ENCODE results near the gene PCDHA10.
"Not testable (repeated sequence)": the region's sequence is repeated elsewhere in the genome, so short reads cannot be mapped to it uniquely, and the experiment has no call there.

PCDHA10 gene, protein sequence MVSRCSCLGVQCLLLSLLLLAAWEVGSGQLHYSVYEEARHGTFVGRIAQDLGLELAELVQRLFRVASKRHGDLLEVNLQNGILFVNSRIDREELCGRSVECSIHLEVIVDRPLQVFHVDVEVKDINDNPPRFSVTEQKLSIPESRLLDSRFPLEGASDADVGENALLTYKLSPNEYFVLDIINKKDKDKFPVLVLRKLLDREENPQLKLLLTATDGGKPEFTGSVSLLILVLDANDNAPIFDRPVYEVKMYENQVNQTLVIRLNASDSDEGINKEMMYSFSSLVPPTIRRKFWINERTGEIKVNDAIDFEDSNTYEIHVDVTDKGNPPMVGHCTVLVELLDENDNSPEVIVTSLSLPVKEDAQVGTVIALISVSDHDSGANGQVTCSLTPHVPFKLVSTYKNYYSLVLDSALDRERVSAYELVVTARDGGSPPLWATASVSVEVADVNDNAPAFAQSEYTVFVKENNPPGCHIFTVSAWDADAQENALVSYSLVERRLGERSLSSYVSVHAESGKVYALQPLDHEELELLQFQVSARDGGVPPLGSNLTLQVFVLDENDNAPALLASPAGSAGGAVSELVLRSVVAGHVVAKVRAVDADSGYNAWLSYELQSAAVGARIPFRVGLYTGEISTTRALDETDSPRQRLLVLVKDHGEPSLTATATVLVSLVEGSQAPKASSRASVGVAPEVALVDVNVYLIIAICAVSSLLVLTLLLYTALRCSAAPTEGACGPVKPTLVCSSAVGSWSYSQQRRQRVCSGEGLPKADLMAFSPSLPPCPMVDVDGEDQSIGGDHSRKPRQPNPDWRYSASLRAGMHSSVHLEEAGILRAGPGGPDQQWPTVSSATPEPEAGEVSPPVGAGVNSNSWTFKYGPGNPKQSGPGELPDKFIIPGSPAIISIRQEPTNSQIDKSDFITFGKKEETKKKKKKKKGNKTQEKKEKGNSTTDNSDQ

DNA sequence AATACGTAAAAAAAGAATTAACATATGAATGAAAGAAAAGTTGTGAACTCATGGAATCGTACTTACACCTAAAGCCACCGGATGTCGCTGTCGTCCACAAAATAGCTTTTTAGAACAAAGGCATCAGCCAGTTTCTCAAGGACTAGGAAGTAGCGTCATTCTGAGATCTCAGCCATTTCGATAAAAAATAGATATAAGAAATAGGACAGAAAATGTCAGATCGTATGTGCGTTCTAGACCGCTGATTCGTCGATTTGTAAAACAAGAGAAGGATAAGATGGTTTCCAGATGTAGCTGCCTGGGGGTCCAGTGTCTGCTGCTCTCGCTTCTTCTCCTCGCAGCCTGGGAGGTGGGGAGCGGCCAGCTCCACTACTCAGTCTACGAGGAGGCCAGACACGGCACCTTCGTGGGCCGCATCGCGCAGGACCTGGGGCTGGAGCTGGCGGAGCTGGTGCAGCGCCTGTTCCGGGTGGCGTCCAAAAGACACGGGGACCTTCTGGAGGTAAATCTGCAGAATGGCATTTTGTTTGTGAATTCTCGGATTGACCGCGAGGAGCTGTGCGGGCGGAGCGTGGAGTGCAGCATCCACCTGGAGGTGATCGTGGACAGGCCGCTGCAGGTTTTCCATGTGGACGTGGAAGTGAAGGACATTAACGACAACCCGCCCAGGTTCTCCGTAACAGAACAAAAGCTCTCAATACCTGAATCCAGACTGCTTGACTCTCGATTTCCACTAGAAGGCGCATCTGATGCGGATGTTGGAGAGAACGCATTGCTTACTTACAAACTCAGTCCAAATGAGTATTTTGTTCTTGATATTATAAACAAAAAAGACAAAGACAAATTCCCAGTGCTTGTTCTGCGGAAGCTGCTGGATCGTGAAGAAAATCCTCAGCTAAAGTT lies at the start of gene PCDHA10:
Gene PCDHA10, plus strand, starts transcription at position 126 of the 903 bp plus-strand sequence. Its CDS starts 152 bp downstream, at position 278.
- no peak for DNase-seq (ENCODE audit: low read depth in 2 of 2)

DNA sequence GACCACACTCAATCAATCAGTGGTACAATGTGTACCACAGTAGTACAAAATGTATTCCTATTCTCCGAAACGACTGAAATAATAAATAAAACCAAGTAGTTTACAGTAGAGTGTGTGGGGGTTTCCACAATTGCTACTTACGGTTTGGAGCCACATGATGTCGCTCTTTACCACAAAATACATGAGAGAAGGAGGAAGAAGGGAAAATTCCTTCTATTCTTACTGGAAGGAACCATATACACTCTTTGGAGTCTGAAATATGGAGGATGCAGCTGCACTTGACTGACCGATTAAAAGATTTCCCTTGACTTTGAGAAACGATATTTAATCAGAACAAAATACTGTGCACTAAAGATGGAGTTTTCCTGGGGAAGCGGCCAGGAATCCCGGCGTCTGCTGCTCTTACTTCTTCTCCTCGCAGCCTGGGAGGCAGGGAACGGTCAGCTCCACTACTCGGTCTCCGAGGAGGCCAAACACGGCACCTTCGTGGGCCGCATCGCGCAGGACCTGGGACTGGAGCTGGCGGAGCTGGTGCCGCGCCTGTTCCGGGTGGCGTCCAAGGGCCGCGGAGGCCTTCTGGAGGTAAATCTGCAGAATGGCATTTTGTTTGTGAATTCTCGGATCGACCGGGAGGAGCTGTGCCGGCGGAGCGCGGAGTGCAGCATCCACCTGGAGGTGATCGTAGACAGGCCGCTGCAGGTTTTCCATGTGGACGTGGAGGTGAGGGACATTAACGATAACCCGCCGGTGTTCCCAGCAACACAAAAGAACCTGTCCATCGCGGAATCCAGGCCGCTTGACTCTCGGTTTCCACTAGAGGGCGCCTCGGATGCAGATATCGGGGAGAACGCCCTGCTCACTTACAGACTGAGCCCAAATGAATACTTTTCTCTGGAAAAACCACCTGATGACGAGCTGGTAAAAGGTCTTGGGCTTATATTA lies 48.6 kb upstream of the PCDHA10 start, which contains the start of gene PCDHA4:
Gene PCDHA4, plus strand, starts transcription at position 235 of the 942 bp plus-strand sequence.
- no peak for DNase-seq (ENCODE audit: low read depth in 2 of 2)

DNA sequence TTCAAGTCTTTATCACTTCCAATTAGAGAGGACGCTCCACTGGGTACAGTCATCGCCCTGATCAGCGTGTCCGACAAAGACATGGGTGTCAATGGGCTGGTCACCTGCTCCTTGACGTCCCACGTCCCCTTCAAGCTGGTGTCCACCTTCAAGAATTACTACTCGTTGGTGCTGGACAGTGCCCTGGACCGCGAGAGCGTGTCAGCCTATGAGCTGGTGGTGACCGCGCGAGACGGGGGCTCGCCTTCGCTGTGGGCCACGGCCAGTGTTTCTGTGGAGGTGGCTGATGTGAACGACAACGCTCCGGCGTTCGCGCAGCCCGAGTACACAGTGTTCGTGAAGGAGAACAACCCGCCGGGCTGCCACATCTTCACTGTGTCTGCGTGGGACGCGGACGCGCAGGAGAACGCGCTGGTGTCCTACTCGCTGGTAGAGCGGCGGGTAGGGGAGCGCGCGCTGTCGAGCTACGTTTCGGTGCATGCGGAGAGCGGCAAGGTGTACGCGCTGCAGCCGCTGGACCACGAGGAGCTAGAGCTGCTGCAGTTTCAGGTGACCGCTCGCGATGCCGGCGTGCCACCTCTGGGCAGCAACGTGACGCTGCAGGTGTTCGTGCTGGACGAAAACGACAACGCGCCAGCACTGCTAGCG lies 47.3 kb upstream of the PCDHA10 start:
- not testable (repeated sequence) for DNase-seq (ENCODE audit: low read depth in 2 of 2)

DNA sequence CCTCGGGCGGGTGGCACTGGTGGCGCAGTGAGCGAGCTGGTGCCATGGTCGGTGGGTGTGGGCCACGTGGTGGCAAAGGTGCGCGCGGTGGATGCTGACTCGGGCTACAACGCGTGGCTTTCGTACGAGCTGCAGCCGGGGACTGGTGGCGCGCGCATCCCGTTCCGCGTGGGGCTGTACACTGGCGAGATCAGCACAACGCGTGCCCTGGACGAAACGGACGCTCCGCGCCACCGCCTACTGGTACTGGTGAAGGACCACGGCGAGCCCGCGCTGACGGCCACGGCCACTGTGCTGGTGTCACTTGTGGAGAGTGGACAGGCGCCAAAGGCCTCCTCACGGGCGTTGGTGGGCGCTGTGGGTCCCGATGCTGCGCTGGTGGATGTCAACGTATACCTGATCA lies 46.8 kb upstream of the PCDHA10 start:
- DNase-seq (ENCODE audit: low read depth in 2 of 2): no peak

DNA sequence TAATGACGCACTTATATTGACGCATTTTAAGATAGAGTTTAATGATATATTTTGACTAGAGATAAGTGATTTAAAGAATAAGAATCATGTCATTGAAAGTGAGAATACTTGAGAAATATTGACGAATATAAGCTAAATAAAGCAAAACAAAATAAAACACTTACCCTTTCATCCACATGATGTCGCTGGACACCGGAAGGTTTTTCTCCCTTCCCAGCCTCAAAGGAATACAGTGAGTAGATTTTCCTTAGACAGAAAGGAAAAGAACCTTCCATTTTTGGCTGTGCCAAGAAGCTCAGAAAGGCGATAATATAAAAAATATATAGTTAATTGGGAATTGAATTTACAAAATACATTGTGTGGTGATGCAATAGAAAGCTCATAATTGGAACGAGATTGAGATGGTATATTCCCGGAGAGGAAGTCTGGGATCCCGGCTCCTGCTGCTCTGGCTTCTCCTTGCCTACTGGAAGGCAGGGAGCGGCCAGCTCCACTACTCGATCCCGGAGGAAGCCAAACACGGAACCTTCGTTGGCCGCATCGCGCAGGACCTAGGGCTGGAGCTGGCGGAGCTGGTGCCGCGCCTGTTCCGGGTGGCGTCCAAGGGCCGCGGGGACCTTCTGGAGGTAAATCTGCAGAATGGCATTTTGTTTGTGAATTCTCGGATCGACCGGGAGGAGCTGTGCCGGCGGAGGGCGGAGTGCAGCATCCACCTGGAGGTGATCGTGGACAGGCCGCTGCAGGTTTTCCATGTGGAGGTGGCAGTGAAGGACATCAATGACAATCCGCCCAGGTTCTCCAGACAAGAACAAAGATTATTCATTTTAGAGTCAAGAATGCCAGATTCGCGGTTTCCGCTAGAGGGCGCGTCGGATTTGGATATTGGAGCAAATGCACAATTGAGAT lies 34.1 kb upstream of the PCDHA10 start, which contains the start of gene PCDHA5:
Gene PCDHA5, plus strand, starts transcription at position 239 of the 906 bp plus-strand sequence.
- DNase-seq (ENCODE audit: low read depth in 2 of 2): no peak

DNA sequence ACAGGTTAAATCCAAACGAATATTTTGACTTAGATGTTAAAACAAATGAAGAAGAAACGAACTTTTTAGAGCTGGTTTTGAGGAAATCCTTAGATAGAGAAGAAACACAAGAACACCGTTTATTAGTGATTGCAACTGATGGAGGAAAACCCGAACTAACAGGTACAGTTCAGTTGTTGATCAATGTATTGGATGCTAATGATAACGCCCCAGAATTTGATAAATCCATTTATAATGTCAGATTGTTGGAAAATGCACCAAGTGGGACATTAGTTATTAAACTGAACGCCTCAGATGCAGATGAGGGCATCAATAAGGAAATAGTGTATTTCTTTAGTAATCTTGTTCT lies 33.4 kb upstream of the PCDHA10 start:
- DNase-seq (ENCODE audit: low read depth in 2 of 2): no peak

DNA sequence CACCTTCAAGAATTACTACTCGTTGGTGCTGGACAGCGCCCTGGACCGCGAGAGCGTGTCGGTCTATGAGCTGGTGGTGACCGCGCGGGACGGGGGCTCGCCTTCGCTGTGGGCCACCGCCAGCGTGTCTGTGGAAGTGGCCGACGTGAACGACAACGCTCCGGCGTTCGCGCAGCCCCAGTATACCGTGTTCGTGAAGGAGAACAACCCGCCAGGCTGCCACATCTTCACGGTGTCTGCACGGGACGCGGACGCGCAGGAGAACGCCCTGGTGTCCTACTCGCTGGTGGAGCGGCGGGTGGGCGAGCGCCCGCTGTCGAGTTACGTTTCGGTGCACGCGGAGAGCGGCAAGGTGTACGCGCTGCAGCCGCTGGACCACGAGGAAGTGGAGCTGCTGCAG lies 32.7 kb upstream of the PCDHA10 start:
- not testable (repeated sequence) for DNase-seq (ENCODE audit: low read depth in 2 of 2)

DNA sequence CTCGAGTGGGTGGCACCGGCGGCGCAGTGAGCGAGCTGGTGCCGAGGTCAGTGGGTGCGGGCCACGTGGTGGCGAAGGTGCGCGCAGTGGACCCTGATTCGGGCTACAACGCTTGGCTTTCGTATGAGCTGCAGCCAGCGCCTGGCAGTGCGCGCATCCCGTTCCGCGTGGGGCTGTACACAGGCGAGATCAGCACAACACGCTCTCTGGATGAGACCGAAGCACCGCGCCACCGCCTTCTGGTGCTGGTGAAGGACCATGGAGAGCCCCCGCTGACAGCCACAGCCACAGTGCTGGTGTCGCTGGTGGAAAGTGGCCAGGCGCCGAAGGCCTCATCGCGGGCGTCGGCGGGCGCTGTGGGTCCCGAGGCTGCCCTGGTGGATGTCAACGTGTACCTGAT lies 32.2 kb upstream of the PCDHA10 start:
- no peak for DNase-seq (ENCODE audit: low read depth in 2 of 2)

DNA sequence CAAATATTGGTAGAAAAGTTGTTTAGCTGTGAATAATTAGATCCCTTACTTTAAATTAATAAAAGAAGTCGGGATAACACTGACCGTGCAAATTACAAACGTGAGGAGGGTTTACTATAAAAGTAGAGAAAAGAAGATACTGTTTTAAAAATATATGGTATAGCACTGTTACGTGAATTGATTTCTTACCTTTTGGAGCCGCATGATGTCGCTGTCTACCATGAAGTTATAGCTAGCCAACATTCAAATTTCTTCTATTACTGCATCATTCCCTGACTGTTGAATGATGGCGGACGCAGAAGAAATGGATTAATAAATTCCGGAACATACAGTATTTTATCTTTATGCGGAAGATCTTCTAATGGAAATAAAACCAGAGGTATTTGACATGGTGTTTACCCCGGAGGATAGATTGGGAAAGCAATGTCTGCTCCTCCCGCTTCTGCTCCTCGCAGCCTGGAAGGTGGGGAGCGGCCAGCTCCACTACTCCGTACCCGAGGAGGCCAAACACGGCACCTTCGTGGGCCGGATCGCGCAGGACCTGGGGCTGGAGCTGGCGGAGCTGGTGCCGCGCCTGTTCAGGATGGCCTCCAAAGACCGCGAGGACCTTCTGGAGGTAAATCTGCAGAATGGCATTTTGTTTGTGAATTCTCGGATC lies 27.9 kb upstream of the PCDHA10 start, which contains the start of gene PCDHA6:
Gene PCDHA6, plus strand, starts transcription at position 257 of the 658 bp plus-strand sequence. Its CDS starts 132 bp downstream, at position 389.
- DNase-seq (ENCODE audit: low read depth in 2 of 2): no peak

DNA sequence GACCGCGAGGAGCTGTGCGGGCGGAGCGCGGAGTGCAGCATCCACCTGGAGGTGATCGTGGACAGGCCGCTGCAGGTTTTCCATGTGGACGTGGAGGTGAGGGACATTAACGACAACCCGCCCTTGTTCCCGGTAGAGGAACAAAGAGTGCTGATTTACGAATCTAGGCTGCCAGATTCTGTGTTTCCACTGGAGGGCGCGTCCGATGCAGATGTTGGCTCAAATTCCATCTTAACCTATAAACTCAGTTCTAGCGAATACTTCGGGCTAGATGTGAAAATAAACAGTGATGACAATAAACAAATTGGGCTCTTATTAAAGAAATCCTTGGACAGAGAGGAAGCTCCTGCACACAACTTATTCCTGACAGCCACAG lies 27.3 kb upstream of the PCDHA10 start:
- DNase-seq (ENCODE audit: low read depth in 2 of 2): no peak

DNA sequence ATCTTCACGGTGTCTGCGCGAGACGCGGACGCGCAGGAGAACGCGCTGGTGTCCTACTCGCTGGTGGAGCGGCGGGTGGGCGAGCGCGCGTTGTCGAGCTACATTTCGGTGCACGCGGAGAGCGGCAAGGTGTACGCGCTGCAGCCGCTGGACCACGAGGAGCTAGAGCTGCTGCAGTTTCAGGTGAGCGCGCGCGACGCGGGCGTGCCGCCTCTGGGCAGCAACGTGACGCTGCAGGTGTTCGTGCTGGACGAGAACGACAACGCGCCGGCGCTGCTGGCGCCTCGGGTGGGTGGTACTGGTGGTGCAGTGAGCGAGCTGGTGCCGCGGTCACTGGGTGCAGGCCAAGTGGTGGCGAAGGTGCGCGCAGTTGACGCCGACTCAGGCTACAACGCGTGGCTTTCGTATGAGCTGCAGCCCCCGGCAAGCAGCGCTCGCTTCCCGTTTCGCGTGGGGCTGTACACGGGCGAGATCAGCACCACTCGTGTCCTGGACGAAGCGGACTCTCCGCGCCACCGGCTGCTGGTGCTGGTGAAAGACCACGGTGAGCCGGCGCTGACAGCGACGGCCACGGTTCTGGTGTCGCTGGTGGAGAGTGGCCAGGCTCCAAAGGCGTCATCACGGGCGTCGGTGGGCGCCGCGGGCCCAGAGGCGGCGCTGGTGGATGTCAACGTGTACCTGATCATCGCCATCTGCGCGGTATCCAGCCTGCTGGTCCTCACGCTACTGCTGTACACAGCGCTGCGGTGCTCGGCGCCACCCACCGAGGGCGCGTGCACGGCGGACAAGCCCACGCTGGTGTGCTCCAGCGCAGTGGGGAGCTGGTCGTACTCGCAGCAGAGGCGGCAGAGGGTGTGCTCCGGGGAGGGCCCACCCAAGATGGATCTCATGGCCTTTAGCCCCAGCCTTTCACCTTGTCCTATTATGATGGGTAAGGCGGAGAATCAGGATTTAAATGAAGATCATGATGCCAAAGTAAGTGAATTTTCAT lies 25.9 kb upstream of the PCDHA10 start:
- DNase-seq (ENCODE audit: low read depth in 2 of 2): not testable (repeated sequence)

DNA sequence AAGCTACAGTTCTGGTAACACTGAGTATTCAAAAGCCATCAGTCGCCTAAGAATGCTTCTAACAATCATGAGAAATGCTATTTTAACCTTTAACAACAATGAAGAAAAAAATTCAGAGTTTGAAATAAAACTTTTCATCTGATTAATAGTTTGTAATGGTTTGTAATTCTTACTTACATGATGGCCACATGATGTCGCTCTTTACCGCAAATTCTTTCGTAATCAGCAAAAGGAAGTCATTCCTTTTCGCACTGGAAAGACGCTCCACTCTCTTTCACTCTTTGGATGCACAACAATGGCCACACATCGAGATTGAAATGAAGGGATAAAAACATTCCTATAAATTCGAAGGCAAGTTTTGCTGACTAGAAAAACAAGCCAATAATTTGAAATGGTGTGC lies 21.7 kb upstream of the PCDHA10 start, which contains the start of gene PCDHA7:
Gene PCDHA7, plus strand, starts transcription at position 277 of the 400 bp plus-strand sequence. Its CDS starts 115 bp downstream, at position 392.
- DNase-seq (ENCODE audit: low read depth in 2 of 2): no peak

DNA sequence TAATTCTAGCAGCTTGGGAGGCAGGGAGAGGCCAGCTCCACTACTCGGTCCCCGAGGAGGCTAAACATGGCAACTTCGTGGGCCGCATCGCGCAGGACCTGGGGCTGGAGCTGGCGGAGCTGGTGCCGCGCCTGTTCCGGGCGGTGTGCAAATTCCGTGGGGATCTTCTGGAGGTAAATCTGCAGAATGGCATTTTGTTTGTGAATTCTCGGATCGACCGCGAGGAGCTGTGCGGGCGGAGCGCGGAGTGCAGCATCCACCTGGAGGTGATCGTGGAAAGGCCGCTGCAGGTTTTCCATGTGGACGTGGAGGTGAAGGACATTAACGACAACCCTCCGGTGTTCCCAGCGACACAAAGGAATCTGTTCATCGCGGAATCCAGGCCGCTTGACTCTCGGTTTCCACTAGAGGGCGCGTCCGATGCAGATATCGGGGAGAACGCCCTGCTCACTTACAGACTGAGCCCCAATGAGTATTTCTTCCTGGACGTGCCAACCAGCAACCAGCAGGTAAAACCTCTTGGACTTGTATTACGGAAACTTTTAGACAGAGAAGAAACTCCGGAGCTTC lies 21.2 kb upstream of the PCDHA10 start:
- not testable (repeated sequence) for DNase-seq (ENCODE audit: low read depth in 2 of 2)

DNA sequence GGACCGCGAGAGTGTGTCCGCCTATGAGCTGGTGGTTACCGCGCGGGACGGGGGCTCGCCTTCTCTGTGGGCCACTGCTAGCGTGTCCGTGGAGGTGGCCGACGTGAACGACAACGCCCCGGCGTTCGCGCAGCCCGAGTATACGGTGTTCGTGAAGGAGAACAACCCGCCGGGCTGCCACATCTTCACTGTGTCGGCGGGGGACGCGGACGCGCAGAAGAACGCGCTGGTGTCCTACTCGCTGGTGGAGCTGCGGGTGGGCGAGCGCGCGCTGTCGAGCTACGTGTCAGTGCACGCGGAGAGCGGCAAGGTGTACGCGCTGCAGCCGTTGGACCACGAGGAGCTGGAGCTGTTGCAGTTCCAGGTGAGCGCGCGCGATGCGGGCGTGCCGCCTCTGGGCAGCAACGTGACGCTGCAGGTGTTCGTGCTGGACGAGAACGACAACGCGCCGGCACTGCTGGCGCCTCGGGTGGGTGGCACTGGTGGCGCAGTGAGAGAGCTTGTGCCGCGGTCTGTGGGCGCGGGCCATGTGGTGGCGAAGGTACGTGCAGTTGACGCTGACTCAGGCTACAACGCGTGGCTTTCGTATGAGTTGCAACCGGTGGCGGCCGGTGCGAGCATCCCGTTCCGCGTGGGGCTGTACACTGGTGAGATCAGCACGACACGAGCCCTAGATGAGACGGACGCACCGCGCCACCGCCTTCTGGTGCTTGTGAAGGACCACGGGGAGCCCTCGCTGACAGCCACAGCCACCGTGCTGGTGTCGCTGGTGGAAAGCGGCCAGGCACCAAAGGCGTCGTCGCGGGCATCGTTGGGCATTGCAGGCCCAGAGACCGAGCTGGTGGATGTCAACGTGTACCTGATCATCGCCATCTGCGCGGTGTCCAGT lies 19.8 kb upstream of the PCDHA10 start:
- DNase-seq (ENCODE audit: low read depth in 2 of 2): no peak
